GM18909 (cell line): Measurements from ENCODE around the gene ZNF385A.
"Not testable (repeated sequence)": the region's sequence is repeated elsewhere in the genome, so short reads cannot be mapped to it uniquely, and the experiment has no call there.

ENCODE experiments used
- ATAC-seq: cut with Tn5 transposase; IDR thresholded peaks from one replicate; pipeline ENCODE4 v1.9.1; 2021; ENCODE audit warnings: mild to moderate bottlenecking; ENCODE audit not compliant: unreplicated experiment, poor library complexity

Gene ZNF385A

DNA sequence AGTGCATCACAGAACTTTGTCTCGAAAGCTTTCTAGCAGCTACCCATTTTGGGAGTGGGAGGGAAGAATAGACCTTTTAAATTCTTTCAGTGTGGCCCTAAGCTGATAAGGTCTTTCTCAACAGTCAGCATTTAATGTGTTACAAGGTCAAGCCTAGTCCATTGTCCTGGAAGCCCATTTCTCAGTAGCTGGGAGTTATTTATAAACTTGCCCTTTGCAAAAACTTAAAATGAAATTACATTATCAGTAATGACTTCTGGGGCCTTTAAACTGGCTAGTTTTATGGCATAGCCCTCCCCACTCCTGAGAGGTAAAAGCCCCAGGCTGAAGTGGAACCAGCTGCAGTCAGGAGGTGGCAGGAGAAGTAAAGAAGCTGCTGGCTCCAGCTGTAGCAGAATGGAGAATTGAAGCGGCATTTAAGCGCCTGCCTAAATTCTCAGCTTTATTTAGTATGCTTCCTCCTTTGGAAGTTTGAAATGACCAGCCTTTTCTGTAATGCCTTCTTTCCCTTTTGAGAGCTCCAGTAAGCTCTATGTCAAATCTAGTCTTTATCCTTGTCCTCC, 47.2 kb downstream of the ZNF385A start:
- ATAC-seq = no peak

DNA sequence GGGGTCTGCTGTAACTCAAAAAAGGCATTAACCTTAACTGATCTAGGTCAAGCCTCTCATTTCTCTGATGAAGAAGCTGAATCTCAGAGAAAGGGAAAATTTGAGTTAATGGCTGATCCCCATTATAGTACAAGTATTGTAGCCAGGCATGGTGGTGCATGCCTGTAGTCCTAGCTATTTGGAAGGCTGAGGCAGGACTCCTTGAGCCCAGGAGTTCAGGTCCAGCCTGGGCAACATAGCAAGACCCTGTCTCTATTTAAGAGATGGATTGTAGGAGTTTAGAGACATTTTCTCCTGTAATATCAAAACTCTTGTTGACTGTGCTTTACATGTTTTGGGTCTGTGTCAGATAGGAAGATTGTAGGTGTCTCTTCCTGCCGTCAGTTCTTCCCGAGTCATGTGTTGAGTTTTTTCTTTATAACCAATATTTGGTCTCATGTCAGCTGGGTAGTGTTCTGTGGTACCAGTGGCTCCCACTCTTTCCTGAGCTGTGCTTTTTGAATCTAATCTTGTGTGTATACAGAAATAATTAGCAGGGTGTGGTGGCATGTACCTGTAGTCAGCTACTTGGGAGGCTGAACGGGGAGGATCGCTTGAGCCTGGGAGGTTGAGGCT, 51.0 kb downstream of the ZNF385A start:
- ATAC-seq = no peak

DNA sequence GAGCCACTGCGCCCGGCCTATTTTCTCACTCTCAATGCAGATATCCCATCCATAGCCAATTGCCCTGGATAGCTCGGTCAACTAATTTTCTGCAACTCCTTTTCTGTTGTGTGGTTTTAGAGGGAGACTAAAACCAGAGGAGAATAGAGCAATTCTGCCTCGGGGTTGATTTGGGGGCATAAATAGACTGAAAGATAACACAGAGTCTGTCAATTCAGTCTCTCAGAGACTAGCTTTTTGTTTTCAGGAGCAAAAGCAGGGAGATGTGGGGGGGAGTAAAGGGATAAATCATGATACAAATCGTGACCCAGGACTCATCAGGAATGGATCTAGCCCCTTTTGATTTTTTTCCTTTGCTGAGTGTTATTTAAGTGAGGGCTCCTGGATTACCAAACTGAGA, 53.1 kb downstream of the ZNF385A start:
- ATAC-seq = no peak

DNA sequence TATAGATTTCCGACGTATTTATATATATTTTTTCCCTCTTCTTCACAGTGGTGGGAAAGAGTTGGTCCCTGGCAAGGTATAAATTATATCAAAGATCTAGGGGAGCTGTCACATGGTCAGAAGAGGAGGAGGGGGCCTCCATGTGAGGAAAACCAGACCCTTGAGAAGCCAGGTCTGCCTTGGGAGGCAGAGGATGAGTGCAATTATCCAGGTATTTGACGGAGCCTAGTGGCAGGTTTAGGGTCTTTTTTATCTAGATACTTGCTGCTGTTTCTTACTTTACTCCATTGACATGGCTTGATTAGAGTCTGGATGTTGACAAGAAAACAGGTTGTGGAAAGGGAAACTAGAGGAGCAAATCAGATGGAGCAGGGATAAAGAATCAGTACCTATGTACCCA, 54.1 kb downstream of the ZNF385A start:
- no peak for ATAC-seq

DNA sequence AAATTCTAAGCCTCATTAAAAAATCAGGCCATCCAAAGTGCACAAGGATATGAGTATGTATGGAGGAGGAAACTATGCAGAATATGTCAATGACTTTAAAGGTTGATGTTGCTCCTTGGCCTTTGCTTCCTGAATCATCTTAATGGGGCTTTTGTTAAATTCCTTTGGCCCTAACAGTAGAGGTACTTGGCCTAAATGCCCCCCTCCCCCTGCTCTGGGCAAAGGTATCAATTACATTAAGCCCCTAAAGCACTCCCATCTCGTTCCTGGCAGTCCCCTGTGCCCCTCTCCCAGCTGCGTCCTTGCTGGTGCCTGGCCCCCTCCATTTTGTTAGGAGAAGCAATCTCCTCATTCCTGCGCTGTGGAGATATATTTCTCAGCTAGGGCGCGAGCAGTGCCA, 54.8 kb downstream of the ZNF385A start:
- ATAC-seq = no peak

DNA sequence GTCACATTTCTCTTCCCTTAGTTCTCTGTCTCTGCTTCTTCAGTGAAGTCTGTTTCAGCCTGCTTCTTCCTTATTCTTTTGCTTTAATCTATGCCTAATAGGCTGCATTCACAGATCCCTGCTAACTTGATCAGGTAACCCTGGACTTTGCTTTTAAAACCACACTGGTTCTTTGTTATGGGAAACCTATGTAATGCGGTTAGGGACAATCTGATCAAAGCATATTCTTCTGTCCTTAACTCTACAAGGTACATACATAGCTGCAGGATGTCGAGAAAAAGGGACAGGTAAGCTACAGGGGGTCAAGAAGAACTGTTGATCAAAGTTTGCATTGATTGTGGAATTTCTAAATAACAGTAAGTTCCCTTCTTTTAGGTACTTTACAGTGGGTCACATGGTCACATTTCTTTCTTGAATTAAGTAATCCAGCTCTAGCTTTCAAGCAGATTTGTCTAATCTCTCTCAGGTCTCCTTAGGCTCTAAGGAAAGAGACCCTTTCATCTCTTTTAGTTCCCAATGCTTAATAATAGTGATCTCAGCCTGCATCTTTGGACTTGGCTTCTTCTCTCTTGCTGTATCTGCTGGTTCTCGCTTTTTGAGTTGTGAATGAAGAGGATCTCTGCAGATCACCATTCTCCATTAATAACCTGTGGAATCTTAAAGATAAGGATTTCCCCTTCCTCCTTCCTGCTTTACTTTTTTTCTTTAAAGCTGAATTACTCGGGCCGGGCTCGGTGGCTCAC, 55.8 kb downstream of the ZNF385A start:
- no peak for ATAC-seq

DNA sequence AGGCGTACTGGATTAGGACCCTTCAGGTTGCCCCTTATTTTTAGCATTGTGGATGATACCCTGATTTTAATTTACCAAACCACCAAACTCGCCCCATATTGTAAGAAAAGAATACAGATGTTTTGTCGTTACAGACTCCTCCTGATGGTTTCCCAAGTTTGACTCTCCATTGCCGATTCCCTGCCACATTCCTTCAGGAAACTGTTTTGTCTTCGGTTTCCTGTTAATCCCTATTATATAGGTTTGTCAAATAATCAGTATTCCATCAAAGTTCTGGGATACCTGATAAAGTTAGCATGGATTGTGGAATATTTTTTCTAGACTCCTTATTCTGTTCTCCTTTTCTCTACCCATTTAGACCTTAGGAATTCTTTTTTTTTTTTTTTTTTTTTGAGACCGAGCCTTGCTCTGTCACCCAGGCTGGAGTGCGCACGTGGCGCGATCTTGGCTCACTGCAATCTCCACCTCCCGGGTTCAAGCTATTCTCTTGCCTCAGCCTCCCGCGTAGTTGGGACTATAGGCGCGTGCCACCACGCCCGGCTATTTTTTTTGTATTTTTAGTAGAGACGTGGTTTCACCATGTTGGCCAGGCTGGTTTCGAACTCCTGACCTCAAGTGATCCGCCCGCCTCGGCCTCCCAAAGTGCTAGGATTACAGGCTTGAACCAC, 59.0 kb downstream of the ZNF385A start:
- ATAC-seq = not testable (repeated sequence)

DNA sequence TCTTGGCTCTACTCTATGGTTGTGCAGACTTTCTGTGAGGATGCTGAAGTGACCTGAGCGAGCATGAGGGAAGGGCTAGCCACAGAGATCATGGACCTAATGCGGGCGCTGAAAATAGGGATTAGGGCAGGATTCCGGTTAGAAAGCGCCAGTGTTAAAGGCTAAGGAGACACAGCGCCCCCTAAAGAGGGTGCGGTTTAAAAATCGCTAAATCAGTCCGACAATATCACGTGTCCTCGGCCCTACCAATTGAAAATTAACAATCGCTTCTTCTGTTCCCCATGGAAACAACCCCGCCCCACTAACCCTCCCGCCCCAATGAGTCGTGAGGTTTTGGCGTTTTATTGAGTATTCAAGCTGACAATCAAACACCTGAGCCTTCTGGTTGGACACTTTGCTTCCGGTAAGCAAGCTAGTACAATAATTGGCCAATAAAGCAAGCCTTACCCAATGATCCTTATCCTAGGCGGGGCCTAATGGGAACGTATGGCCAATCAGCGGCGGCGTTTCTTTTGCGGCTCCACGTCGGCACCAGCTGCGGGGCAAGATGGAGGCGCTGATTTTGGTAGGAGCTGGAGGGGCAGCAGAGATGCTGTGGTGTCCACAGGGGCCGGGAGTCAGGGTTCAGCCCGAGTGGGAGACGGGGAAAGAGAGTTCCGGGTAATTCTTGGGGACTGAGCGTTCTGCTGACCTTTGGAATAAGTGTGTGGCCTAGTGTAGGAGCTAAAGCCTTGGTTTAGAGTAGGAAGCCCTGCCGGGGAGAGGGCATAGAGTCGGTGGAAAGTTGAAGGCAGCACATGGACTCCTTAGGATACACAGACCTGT, 59.7 kb downstream of the ZNF385A start, which contains the start of gene COPZ1:
Gene COPZ1, plus strand, starts transcription at position 515 of the 825 bp plus-strand sequence. Its CDS starts 33 bp downstream, at position 548.
- ATAC-seq = peak; percentile 99

DNA sequence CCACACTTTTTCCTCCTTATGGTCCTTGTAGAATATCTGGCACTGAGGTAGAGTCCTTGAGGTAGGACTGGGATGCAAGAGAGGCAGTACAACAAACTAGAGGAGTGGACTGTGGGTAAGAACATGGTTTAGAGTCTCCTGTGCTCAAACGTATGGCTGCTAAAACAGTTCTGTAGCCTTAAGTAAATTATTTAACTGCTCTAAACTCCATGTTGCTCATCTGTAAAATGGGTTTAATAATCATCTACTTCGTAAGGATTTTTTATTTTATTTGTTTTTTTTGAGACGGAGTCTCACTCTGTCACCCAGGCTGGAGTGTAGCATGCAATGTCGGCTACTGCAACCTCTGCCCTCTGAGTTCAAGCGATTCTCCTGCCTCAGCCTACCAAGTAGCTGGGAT, 63.2 kb downstream of the ZNF385A start:
- ATAC-seq = no peak
